IMR-90 (cell line): Measurements from ENCODE around the gene GLMP. TPM values are rescaled to one million over a fixed set of nuclear protein-coding genes. Genes with fewer than 3 reads are reported as not detected.

ENCODE experiments used
- ATAC-seq: fragments of 200-7000 bp; cut with Tn5 transposase; 2 replicates; pipeline ENCODE4 v1.9.1; 2020; ENCODE audit warnings: low read depth, mild to moderate bottlenecking, moderate library complexity
- BruUV-seq: library from RNA; stranded (reverse); fragments of 400-500 nt; replicated peaks from 2 replicates; lab custom pipeline; 2021; lab: Mats Ljungman, UMichigan
- CTCF ChIA-PET: fragments of 300-600 bp; formaldehyde crosslinking; extraction: SDS; loops from one replicate; lab custom pipeline; 2021; ENCODE audit warnings: antibody characterized with exemption; lab: Yijun Ruan, JAX
- POLR2A ChIA-PET: fragments of 300-600 bp; sonication (Branson Sonifier 250); formaldehyde crosslinking; loops from one replicate; lab custom pipeline; 2022; ENCODE audit warnings: antibody characterized with exemption; ENCODE audit not compliant: unreplicated experiment; lab: Charles Lee
- DNase-seq: peaks from one replicate; pipeline ENCODE4 v3.0.0; 2013
- H2AFZ ChIP-seq: replicated peaks from 2 replicates; pipeline ENCODE3; 2013; ENCODE audit warnings: low read length, mild to moderate bottlenecking; ENCODE audit not compliant: poor library complexity
- H2AK5ac ChIP-seq: 2 replicates; pipeline ENCODE4 v1.6.1; 2013; ENCODE audit warnings: low read depth, low read length, inconsistent platforms
- H2AK9ac ChIP-seq: replicated peaks from 2 replicates; pipeline ENCODE3; 2013; ENCODE audit warnings: mild to moderate bottlenecking, low read depth, low read length, moderate library complexity; ENCODE audit not compliant: poor library complexity
- H2BK120ac ChIP-seq: 2 replicates; pipeline ENCODE4 v1.6.1; 2013; ENCODE audit warnings: low read depth, low read length, inconsistent platforms
- H2BK15ac ChIP-seq: 3 replicates; pipeline ENCODE4 v1.6.1; 2013; ENCODE audit warnings: low read depth, low read length, inconsistent platforms
- H2BK20ac ChIP-seq: 2 replicates; pipeline ENCODE4 v1.6.1; 2013; ENCODE audit warnings: low read depth, mild to moderate bottlenecking, inconsistent platforms, low read length, moderate library complexity
- H2BK5ac ChIP-seq: 2 replicates; pipeline ENCODE4 v1.6.1; 2013; ENCODE audit warnings: mild to moderate bottlenecking, low read depth, low read length, inconsistent platforms; ENCODE audit not compliant: poor library complexity, severe bottlenecking
- H3K14ac ChIP-seq: replicated peaks from 2 replicates; pipeline ENCODE4 v1.6.1; 2013; ENCODE audit warnings: low read depth, low read length, inconsistent platforms
- H3K18ac ChIP-seq: 2 replicates; pipeline ENCODE4 v1.6.1; 2013; ENCODE audit warnings: low read depth, low read length, control low read depth
- H3K23ac ChIP-seq: 2 replicates; pipeline ENCODE4 v1.6.1; 2013; ENCODE audit warnings: low read depth, low read length, inconsistent platforms
- H3K27ac ChIP-seq: 2 replicates; pipeline ENCODE4 v1.5.1; 2013; ENCODE audit warnings: mild to moderate bottlenecking, control low read depth, low read length; ENCODE audit not compliant: insufficient read depth
- H3K27me3 ChIP-seq: 2 replicates; pipeline ENCODE4 v1.6.1; 2013; ENCODE audit warnings: low read length; ENCODE audit not compliant: control insufficient read depth, insufficient read depth
- H3K36me3 ChIP-seq: 2 replicates; pipeline ENCODE4 v1.6.1; 2013; ENCODE audit warnings: low read length, mixed read lengths; ENCODE audit not compliant: control insufficient read depth, insufficient read depth
- H3K4ac ChIP-seq: 2 replicates; pipeline ENCODE4 v1.6.1; 2013; ENCODE audit warnings: low read depth, low read length, inconsistent platforms
- H3K4me1 ChIP-seq: 2 replicates; pipeline ENCODE4 v1.6.1; 2013; ENCODE audit warnings: low read length, mixed read lengths; ENCODE audit not compliant: control insufficient read depth, insufficient read depth
- H3K4me2 ChIP-seq: 2 replicates; pipeline ENCODE4 v1.6.1; 2013; ENCODE audit warnings: low read depth, mild to moderate bottlenecking, control low read depth, low read length, moderate library complexity
- H3K4me3 ChIP-seq: 2 replicates; pipeline ENCODE4 v1.5.1; 2013; ENCODE audit warnings: low read depth, mild to moderate bottlenecking, control low read depth, low read length, moderate library complexity; ENCODE audit not compliant: insufficient read depth
- H3K56ac ChIP-seq: 2 replicates; pipeline ENCODE4 v1.6.1; 2013; ENCODE audit warnings: low read length, inconsistent platforms; ENCODE audit not compliant: insufficient read depth; ENCODE audit errors: extremely low read depth
- H3K79me1 ChIP-seq, 2 experiments: 2 replicates each; pipeline ENCODE4 v1.6.1; 2013; ENCODE audit warnings: low read length in 2 of 2, inconsistent platforms in 1 of 2, low read depth in 1 of 2
- H3K9ac ChIP-seq: 2 replicates; pipeline ENCODE4 v1.6.1; 2013; ENCODE audit warnings: low read depth, low read length, control low read depth
- H3K9me1 ChIP-seq: 2 replicates; pipeline ENCODE4 v1.6.1; 2013; ENCODE audit warnings: low read length, inconsistent platforms; ENCODE audit not compliant: insufficient read depth
- H3K9me3 ChIP-seq: 2 replicates; pipeline ENCODE4 v1.6.1; 2013; ENCODE audit warnings: low read length; ENCODE audit not compliant: control insufficient read depth, insufficient read depth
- H4K20me1 ChIP-seq: 2 replicates; pipeline ENCODE4 v1.6.1; 2013; ENCODE audit warnings: low read length, inconsistent platforms; ENCODE audit not compliant: insufficient read depth
- H4K5ac ChIP-seq: 2 replicates; pipeline ENCODE4 v1.6.1; 2013; ENCODE audit warnings: mild to moderate bottlenecking, low read depth, low read length, control low read depth
- H4K8ac ChIP-seq, 2 experiments: 2 replicates each; pipeline ENCODE4 v1.6.1; 2013; ENCODE audit warnings: low read depth in 2 of 2, low read length in 2 of 2, control low read depth in 1 of 2, inconsistent platforms in 1 of 2
- H4K91ac ChIP-seq: 2 replicates; pipeline ENCODE4 v1.6.1; 2013; ENCODE audit warnings: low read depth, low read length, inconsistent platforms; ENCODE audit not compliant: insufficient read depth
- BHLHE40 ChIP-seq: fragments of 150-350 bp; IDR thresholded peaks from 2 replicates; pipeline ENCODE4 v1.6.1; 2016; ENCODE audit warnings: mild to moderate bottlenecking, low read depth, low read length
- CHD1 ChIP-seq: IDR thresholded peaks from 2 replicates; pipeline ENCODE4 v1.6.1; 2012; ENCODE audit warnings: low read depth, low read length, improper control_type of control experiment
- ELK1 ChIP-seq: fragments of 150-350 bp; IDR thresholded peaks from 2 replicates; pipeline ENCODE4 v1.6.1; 2016; ENCODE audit warnings: low read depth, mild to moderate bottlenecking, low read length, moderate library complexity, borderline replicate concordance
- FOS ChIP-seq: fragments of 150-350 bp; IDR thresholded peaks from 2 replicates; pipeline ENCODE4 v1.6.1; 2016; ENCODE audit warnings: low read depth, low read length
- MAFK ChIP-seq: IDR thresholded peaks from 2 replicates; pipeline ENCODE4 v1.6.1; 2012; ENCODE audit warnings: low read depth, low read length, improper control_type of control experiment
- MAZ ChIP-seq: IDR thresholded peaks from 2 replicates; pipeline ENCODE4 v1.6.1; 2012; ENCODE audit warnings: low read depth, mild to moderate bottlenecking, low read length, improper control_type of control experiment, moderate library complexity, borderline replicate concordance
- MXI1 ChIP-seq: IDR thresholded peaks from 2 replicates; pipeline ENCODE4 v1.6.1; 2012; ENCODE audit warnings: low read depth, mild to moderate bottlenecking, low read length, moderate library complexity, borderline replicate concordance
- NFE2L2 ChIP-seq: fragments of 150-350 bp; IDR thresholded peaks from 2 replicates; pipeline ENCODE4 v1.6.1; 2016; ENCODE audit warnings: low read depth, mild to moderate bottlenecking, low read length
- POLR2A ChIP-seq: IDR thresholded peaks from 2 replicates; pipeline ENCODE4 v1.6.1; 2012; ENCODE audit warnings: mild to moderate bottlenecking, low read depth, low read length
- RAD21 ChIP-seq: IDR thresholded peaks from 2 replicates; pipeline ENCODE4 v1.6.1; 2012; ENCODE audit warnings: low read length, improper control_type of control experiment
- RCOR1 ChIP-seq: IDR thresholded peaks from 2 replicates; pipeline ENCODE4 v1.6.1; 2012; ENCODE audit warnings: mild to moderate bottlenecking, low read length, improper control_type of control experiment; ENCODE audit not compliant: insufficient replicate concordance
- RFX5 ChIP-seq: IDR thresholded peaks from 2 replicates; pipeline ENCODE4 v1.8.0; 2012; ENCODE audit warnings: low read depth, mild to moderate bottlenecking, low read length, moderate library complexity
- SMC3 ChIP-seq: fragments of 150-350 bp; IDR thresholded peaks from 2 replicates; pipeline ENCODE4 v1.6.1; 2016; ENCODE audit warnings: low read depth, mild to moderate bottlenecking, antibody characterized with exemption, low read length, moderate library complexity
- WGBS, 2 experiments: methylation state at CpG; one replicate each; pipeline versions ENCODE4 v1.1.5 to v1.1.7; 2013; ENCODE audit warnings: missing lambda C conversion rate in 2 of 2; ENCODE audit not compliant: insufficient read length in 1 of 2; ENCODE audit errors: extremely low coverage in 2 of 2; 5-methylcytosine and 5-hydroxymethylcytosine counted together
- dilution Hi-C: fragments of 300-500 bp; cut with HindIII; formaldehyde crosslinking; loops from one replicate; pipeline ENCODE4 v1.14.3; 2018; ENCODE audit warnings: low sequenced_read_pairs; ENCODE audit not compliant: unreplicated experiment
- in situ Hi-C: fragments of 300-500 bp; cut with MboI; formaldehyde crosslinking; loops from 3 replicates; pipeline ENCODE4 v1.14.3; 2019; ENCODE audit warnings: low sequenced_read_pairs, inconsistent platforms, mixed read lengths
- intact Hi-C: fragments of 100-400 bp; cut with micrococcal nuclease; formaldehyde crosslinking; loops from 2 replicates; pipeline ENCODE4 v1.10.0; 2022
- polyA plus RNA-seq, 3 experiments: library from polyadenylated mRNA; depleted of rRNA; stranded (reverse); fragments of >200 nt; gene quantifications; 2 replicates each; pipeline ENCODE4 v1.2.3, GENCODE V29; 2012; ENCODE audit warnings: low replicate concordance in 1 of 3
- total RNA-seq: library from RNA; depleted of rRNA; stranded (reverse); fragments of >200 nt; gene quantifications from 2 replicates; pipeline ENCODE4 v1.2.3, GENCODE V29; 2012
- TF ChIP-seq, protein P1 (sequence below): conservative IDR thresholded peaks from 2 replicates; pipeline ENCODE4 v1.5.1; 2012; ENCODE audit warnings: mild to moderate bottlenecking, low read depth, low read length, improper control_type of control experiment

The GLMP gene
- total and polyA plus RNA-seq, 2 of the 4 experiments (the other 2 are of a cell fraction): 32.6 to 43.1 TPM

DNA sequence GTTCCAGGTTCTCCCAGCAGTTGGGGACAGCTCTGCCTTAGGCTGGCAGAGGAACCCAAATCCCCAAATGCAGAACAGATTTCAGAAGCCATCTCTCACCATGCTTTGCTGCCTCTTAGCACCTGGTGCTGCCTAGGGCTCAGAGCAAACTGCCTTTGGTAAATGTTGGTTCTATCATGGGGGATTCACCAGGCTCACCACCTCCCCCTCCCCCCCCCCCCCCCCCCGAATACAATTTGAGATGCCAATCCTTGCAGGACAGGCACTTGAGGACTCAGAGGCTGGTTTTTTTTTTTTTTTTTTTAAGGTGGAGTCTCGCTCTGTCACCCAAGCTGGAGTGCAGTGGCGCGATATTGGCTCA, 47.2 kb downstream of the GLMP start:
- Histone ChIP-seq H3K79me1 (peaks cover 0 to 2% of the 10 kb centered on the region in 2 experiments; a peak in 2 of 4 replicates), H2BK120ac (no peak overlapping the region), H3K18ac (no peak overlapping the region), H2BK15ac (no peak overlapping the region), H4K8ac (no peak overlapping the region), H2BK20ac (no peak overlapping the region), H2AK5ac (no peak overlapping the region), H3K56ac (no peak overlapping the region), H2AK9ac (peak overlapping the region; percentile 44), H2AFZ (no peak overlapping the region), H3K9ac (no peak overlapping the region), H3K9me3 (no peaks in the 10 kb centered on the region), H3K14ac (no peak overlapping the region), H3K36me3 (peaks cover 43% of the 10 kb centered on the region), H3K4me3 (no peak overlapping the region), H3K27ac (no peak overlapping the region), H2BK5ac (no peak overlapping the region), H4K91ac (no peak overlapping the region), H3K23ac (no peak overlapping the region), H3K27me3 (peaks cover 12% of the 10 kb centered on the region; the same call in 1 of the 2 replicates), H4K5ac (no peak overlapping the region), H3K4me1 (peaks cover 2% of the 10 kb centered on the region; the same call in 1 of the 2 replicates), H3K9me1 (no peaks in the 10 kb centered on the region), H4K20me1 (no peaks in the 10 kb centered on the region; the same call in none of the 2 replicates), H3K4me2 (no peak overlapping the region), H3K4ac (no peak overlapping the region)
- DNase-seq (no peak), ATAC-seq (no peak)
- POLR2A ChIA-PET: no interaction called here
- TF ChIP-seq POLR2A: no peak
- no peak for TF ChIP-seq MXI1
- no peak for TF ChIP-seq RFX5
- no peak for TF ChIP-seq RAD21
- no peak for TF ChIP-seq NFE2L2
- TF ChIP-seq ELK1: no peak
- no peak for TF ChIP-seq SMC3
- TF ChIP-seq MAZ: no peak
- TF ChIP-seq FOS: no peak
- no peak for TF ChIP-seq RCOR1
- TF ChIP-seq BHLHE40: no peak
- TF ChIP-seq MAFK: no peak
- TF ChIP-seq, protein P1, sequence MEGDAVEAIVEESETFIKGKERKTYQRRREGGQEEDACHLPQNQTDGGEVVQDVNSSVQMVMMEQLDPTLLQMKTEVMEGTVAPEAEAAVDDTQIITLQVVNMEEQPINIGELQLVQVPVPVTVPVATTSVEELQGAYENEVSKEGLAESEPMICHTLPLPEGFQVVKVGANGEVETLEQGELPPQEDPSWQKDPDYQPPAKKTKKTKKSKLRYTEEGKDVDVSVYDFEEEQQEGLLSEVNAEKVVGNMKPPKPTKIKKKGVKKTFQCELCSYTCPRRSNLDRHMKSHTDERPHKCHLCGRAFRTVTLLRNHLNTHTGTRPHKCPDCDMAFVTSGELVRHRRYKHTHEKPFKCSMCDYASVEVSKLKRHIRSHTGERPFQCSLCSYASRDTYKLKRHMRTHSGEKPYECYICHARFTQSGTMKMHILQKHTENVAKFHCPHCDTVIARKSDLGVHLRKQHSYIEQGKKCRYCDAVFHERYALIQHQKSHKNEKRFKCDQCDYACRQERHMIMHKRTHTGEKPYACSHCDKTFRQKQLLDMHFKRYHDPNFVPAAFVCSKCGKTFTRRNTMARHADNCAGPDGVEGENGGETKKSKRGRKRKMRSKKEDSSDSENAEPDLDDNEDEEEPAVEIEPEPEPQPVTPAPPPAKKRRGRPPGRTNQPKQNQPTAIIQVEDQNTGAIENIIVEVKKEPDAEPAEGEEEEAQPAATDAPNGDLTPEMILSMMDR: no peak
- TF ChIP-seq CHD1: no peak
- no TSS peak for BruUV-seq
- dilution Hi-C loops: no loop called here
- intact Hi-C loops: no loop called here
- CTCF ChIA-PET: no interaction called here
- no CpG with 5 or more reads among the region's 4 CpGs for WGBS, 2 experiments
- in situ Hi-C loops: no loop called here
